Tibial nerve (tissue), 4 donors: ENCODE results near the gene PIP4K2C. TPM values are rescaled to one million over a fixed set of nuclear protein-coding genes. Genes with fewer than 3 reads are reported as not detected.
A peak's percentile ranks its signal among the peaks of the same experiment; 100 is the strongest.

Experiments
- DNase-seq, 2 donors: peaks; one replicate each; pipeline ENCODE4 v3.0.0-alpha.2; 2019; ENCODE audit warnings: low spot score in 2 of 2
- H3K27ac ChIP-seq, 4 donors: fragments of 200-600 bp; sonication (generic) in 3 of 4; one replicate each; pipeline ENCODE4 v1.5.1; 2017 to 2019; ENCODE audit warnings: mild to moderate bottlenecking in 1 of 4
- H3K27me3 ChIP-seq, 2 donors: fragments of 200-600 bp; sonication (generic) in 1 of 2; one replicate each; pipeline versions ENCODE4 v1.5.1 to v1.6.0; 2017 to 2019
- H3K36me3 ChIP-seq, 3 donors: fragments of 200-600 bp; sonication (generic); one replicate each; pipeline ENCODE4 v1.5.1; 2018 to 2019
- H3K4me1 ChIP-seq, 4 donors: fragments of 200-600 bp; sonication (generic) in 3 of 4; one replicate each; pipeline ENCODE4 v1.5.1; 2017 to 2019
- H3K4me3 ChIP-seq, 4 donors: fragments of 200-600 bp; sonication (generic) in 3 of 4; one replicate each; pipeline ENCODE4 v1.5.1; 2017 to 2019; ENCODE audit warnings: mild to moderate bottlenecking in 1 of 4, moderate library complexity in 1 of 4
- H3K9me3 ChIP-seq, 4 donors: fragments of 200-600 bp; sonication (generic) in 3 of 4; one replicate each; pipeline ENCODE4 v1.5.1; 2017 to 2019
- CTCF ChIP-seq, 5 experiments: fragments of 200-600 bp in 3 of 5; fragments of 450-650 bp in 2 of 5; sonication (generic) in 3 of 5; IDR thresholded peaks; one replicate each; pipeline ENCODE4 v1.5.1; 2016 to 2019; ENCODE audit warnings: antibody characterized with exemption in 5 of 5, mild to moderate bottlenecking in 3 of 5, moderate library complexity in 2 of 5
- EP300 ChIP-seq, 2 donors: sonication (generic); formaldehyde crosslinking; IDR thresholded peaks; one replicate each; pipeline ENCODE4 v1.6.1; 2017; ENCODE audit warnings: antibody characterized with exemption in 2 of 2, mild to moderate bottlenecking in 1 of 2
- POLR2A ChIP-seq, 2 donors: fragments of 450-650 bp; IDR thresholded peaks; one replicate each; pipeline ENCODE4 v1.6.1; 2017; ENCODE audit warnings: antibody characterized with exemption in 2 of 2, mild to moderate bottlenecking in 2 of 2, moderate library complexity in 2 of 2
- WGBS, 2 donors: methylation state at CpG; one replicate each; pipeline ENCODE4 v1.1.5; 2018; 5-methylcytosine and 5-hydroxymethylcytosine counted together
- total RNA-seq, 4 donors: library from RNA; depleted of rRNA; stranded (reverse); fragments of >200 nt; gene quantifications; one replicate each; pipeline ENCODE4 v1.1.0, GENCODE V29; 2016

The PIP4K2C gene
- total RNA-seq, 4 donors from 2014 or later = 29.5 to 67.7 (median 35.9) TPM

DNA sequence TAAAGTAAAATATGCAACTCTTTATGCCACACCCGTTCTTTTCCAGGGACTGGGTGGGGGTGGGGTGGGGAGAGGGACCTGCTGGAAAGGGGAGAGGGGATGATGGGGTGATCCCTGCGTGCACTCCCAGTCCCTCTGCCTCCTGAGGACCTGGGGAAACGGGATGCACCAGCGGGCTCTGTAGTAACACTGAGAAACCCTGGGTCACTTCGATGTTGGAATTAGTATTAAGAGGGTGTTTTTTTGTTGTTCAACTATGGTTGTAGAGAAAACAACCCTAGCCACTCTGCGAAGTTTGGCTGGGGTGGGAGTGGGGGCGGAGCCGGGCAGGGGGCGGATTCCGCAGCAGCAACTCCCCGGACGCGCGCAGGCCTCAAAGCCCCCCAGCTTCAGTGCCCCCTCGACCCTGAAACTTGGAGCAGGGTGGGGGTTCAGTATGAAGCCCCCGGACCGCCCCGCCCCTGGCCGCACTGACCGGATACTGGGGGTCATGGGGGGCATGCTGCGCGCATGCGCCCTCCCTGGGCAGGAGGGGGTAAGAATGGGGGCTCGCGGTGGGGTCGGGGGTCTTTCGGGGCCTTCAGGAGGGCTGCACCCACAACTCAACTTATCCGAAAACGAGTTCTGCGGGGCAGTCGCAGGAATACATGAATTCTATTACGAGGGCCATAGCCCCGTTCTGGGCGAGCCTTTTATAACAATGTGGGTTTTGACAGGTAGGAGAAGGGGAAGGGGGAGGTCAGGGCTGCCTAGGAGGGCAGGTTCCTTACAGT lies 19.0 kb downstream of the PIP4K2C start:
- no peak for TF ChIP-seq POLR2A (IDR thresholded peaks at IDR 0.05)
- TF ChIP-seq CTCF (IDR thresholded peaks at IDR 0.05) = no peak
- TF ChIP-seq EP300 (IDR thresholded peaks at IDR 0.05) = no peak
- no peaks in the 10 kb centered on the region for H3K27me3 ChIP-seq
- H3K4me1 ChIP-seq = peaks cover 0 to 93% (median 15%) of the 10 kb centered on the region in 4 donors
- WGBS, 2 donors = 13 to 20% methylated on average over 11 to 32 of the region's 34 CpGs
- no peaks in the 10 kb centered on the region for H3K9me3 ChIP-seq
- peaks cover 0 to 34% (median 0%) of the 10 kb centered on the region in 3 donors for H3K36me3 ChIP-seq
- H3K4me3 ChIP-seq = peak overlapping the region; percentile 44 to 86 (median 68)
- peak overlapping the region; percentile 64 to 93 (median 83) for H3K27ac ChIP-seq
- no peak for DNase-seq

DNA sequence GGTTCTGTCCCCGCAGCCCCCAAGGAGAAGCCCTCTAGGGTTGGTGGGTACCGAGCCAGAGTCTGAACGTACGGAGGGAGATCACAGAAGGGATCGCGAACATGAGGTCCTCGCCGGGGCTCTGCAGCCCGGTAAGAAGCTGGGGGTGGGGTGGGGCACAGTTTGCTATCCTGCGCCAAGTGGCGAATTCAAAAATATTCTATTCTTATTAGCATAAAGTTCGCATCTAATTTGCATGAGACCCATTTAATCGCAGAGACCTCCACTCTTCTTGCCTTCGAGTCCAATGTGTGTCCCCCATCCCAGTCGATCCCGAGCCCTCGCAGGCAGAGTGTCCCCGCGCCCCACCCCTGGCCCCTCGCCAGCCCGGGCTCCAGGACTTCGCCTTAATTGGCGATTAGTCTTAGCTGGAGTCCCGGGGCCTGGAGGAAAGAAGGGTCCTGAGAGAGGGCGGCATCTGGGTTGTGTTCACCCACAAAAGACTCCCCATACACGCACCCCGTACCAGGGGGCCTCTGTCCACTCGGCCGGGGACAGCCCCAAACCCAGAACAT lies 19.6 kb downstream of the PIP4K2C start:
- Histone ChIP-seq H3K4me1 (peaks cover 0 to 86% (median 11%) of the 10 kb centered on the region in 4 donors), H3K9me3 (no peaks in the 10 kb centered on the region), H3K27me3 (no peaks in the 10 kb centered on the region), H3K27ac (peak overlapping the region; percentile 64 to 93 (median 83)), H3K4me3 (peak overlapping the region; percentile 44 to 86 (median 68)), H3K36me3 (peaks cover 0 to 41% (median 0%) of the 10 kb centered on the region in 3 donors)
- 4 to 6% methylated on average over 29 of the region's 29 CpGs for WGBS, 2 donors
- DNase-seq = peak in 1 of 2 donors; percentile 44
- no peak for TF ChIP-seq CTCF (IDR thresholded peaks at IDR 0.05)
- TF ChIP-seq EP300 (IDR thresholded peaks at IDR 0.05) = no peak
- no peak for TF ChIP-seq POLR2A (IDR thresholded peaks at IDR 0.05)

- H3K4me1 ChIP-seq = peaks cover 0 to 82% (median 8%) of the 10 kb centered on the region in 4 donors
- DNase-seq = peak; percentile 49 to 62
These were observed 20.3 kb downstream of the PIP4K2C start, which contains the start of gene ARHGEF25 for GRCh38 chr12:57611108-57611826. Gene ARHGEF25 (plus strand): TSS chr12:57611435. CDS start chr12:57611895, 460 bp downstream.

More at GRCh38 chr12:57611108-57611826, 20.3 kb downstream of the PIP4K2C start, which contains the start of gene ARHGEF25:
- Histone ChIP-seq H3K36me3 (peaks cover 0 to 47% (median 0%) of the 10 kb centered on the region in 3 donors), H3K9me3 (no peaks in the 10 kb centered on the region), H3K27ac (peak within 1 kb of the TSS; percentile 64 to 93 (median 83)), H3K27me3 (no peaks in the 10 kb centered on the region), H3K4me3 (peak within 1 kb of the TSS; percentile 44 to 86 (median 68))
- TF ChIP-seq POLR2A (IDR thresholded peaks at IDR 0.05) (peak in 1 of 2 donors; percentile 52), EP300 (IDR thresholded peaks at IDR 0.05) (peak in 1 of 2 donors; percentile 34), CTCF (IDR thresholded peaks at IDR 0.05) (peak in 1 of 5 experiments; percentile 12)
- 1% methylated on average over 32 to 33 of the region's 55 CpGs for WGBS, 2 donors
